ENCODE results near the gene MEGF6.

The MEGF6 gene

GRCh38 chr1:3463408-3463863 is 147.9 kb downstream of the MEGF6 start:
- Histone ChIP-seq H3K4me1 (no peaks in the 10 kb centered on the region), H3K9me3 (ENCODE audit: control insufficient read depth, low read length) (no peaks in the 10 kb centered on the region), H2AFZ (no peak overlapping the region), H3K36me3 (ENCODE audit: control insufficient read depth, insufficient read depth, low read length) (no peaks in the 10 kb centered on the region), H3K9ac (no peak overlapping the region), H3K27ac (no peak overlapping the region), H3K79me2 (no peaks in the 10 kb centered on the region), H3K4me2 (ENCODE audit: low read length) (no peak overlapping the region), H3K4me3 (ENCODE audit: low read depth, low read length) (no peak overlapping the region), H3K27me3 (ENCODE audit: control insufficient read depth, insufficient read depth, low read length) (no peaks in the 10 kb centered on the region)
- TF ChIP-seq CTCF (IDR thresholded peaks at IDR 0.05): no peak

- Histone ChIP-seq H3K36me3 (ENCODE audit: control insufficient read depth, insufficient read depth, low read length) (no peaks in the 10 kb centered on the region), H3K27ac (no peak overlapping the region)
Measured at GRCh38 chr1:3463013-3463385, 148.3 kb downstream of the MEGF6 start.

GRCh38 chr1:3462356-3463012 is 148.8 kb downstream of the MEGF6 start:
- Histone ChIP-seq H2AFZ (no peak overlapping the region), H3K4me1 (no peaks in the 10 kb centered on the region), H3K79me2 (no peaks in the 10 kb centered on the region), H3K9me3 (ENCODE audit: control insufficient read depth, low read length) (no peaks in the 10 kb centered on the region), H3K36me3 (ENCODE audit: control insufficient read depth, insufficient read depth, low read length) (no peaks in the 10 kb centered on the region), H3K9ac (no peak overlapping the region), H3K27ac (no peak overlapping the region), H3K4me3 (ENCODE audit: low read depth, low read length) (no peak overlapping the region), H3K4me2 (ENCODE audit: low read length) (no peak overlapping the region), H3K27me3 (ENCODE audit: control insufficient read depth, insufficient read depth, low read length) (no peaks in the 10 kb centered on the region)
- no peak for TF ChIP-seq CTCF (IDR thresholded peaks at IDR 0.05)

More at GRCh38 chr1:3463013-3463385, 148.3 kb downstream of the MEGF6 start:
- no peak for TF ChIP-seq CTCF (IDR thresholded peaks at IDR 0.05)
- Histone ChIP-seq H3K79me2 (no peaks in the 10 kb centered on the region), H3K4me2 (ENCODE audit: low read length) (no peak overlapping the region), H3K9ac (no peak overlapping the region), H2AFZ (no peak overlapping the region), H3K27me3 (ENCODE audit: control insufficient read depth, insufficient read depth, low read length) (no peaks in the 10 kb centered on the region), H3K4me3 (ENCODE audit: low read depth, low read length) (no peak overlapping the region), H3K4me1 (no peaks in the 10 kb centered on the region), H3K9me3 (ENCODE audit: control insufficient read depth, low read length) (no peaks in the 10 kb centered on the region)

GRCh38 chr1:3461934-3462275 is 149.4 kb downstream of the MEGF6 start:
- Histone ChIP-seq H3K4me1 (no peaks in the 10 kb centered on the region), H3K4me3 (ENCODE audit: low read depth, low read length) (no peak overlapping the region), H3K36me3 (ENCODE audit: control insufficient read depth, insufficient read depth, low read length) (no peaks in the 10 kb centered on the region), H2AFZ (no peak overlapping the region), H3K27ac (no peak overlapping the region), H3K9ac (no peak overlapping the region), H3K4me2 (ENCODE audit: low read length) (no peak overlapping the region), H3K79me2 (no peaks in the 10 kb centered on the region), H3K9me3 (ENCODE audit: control insufficient read depth, low read length) (no peaks in the 10 kb centered on the region), H3K27me3 (ENCODE audit: control insufficient read depth, insufficient read depth, low read length) (no peaks in the 10 kb centered on the region)
- TF ChIP-seq CTCF (IDR thresholded peaks at IDR 0.05): no peak

- Histone ChIP-seq H2AFZ (no peak overlapping the region), H3K9ac (no peak overlapping the region), H3K79me2 (no peaks in the 10 kb centered on the region), H3K4me2 (ENCODE audit: low read length) (no peak overlapping the region), H3K4me3 (ENCODE audit: low read depth, low read length) (no peak overlapping the region), H3K4me1 (no peaks in the 10 kb centered on the region), H3K27me3 (ENCODE audit: control insufficient read depth, insufficient read depth, low read length) (no peaks in the 10 kb centered on the region), H3K27ac (no peak overlapping the region), H3K36me3 (ENCODE audit: control insufficient read depth, insufficient read depth, low read length) (no peaks in the 10 kb centered on the region), H3K9me3 (ENCODE audit: control insufficient read depth, low read length) (no peaks in the 10 kb centered on the region)
- TF ChIP-seq CTCF (IDR thresholded peaks at IDR 0.05): no peak
Measured at GRCh38 chr1:3461238-3461933, 149.9 kb downstream of the MEGF6 start.

Data from parathyroid adenoma (tissue), 2 donors.